Measurements from ENCODE around the gene MYO1B. TPM values are rescaled to one million over a fixed set of nuclear protein-coding genes. Genes with fewer than 3 reads are reported as not detected.

The MYO1B gene
- total and polyA plus RNA-seq, 2 of the 8 experiments (the other 6 are each of a cell fraction or from before 2014, with no cell fraction given): 15.5 to 61.2 TPM

- TF ChIP-seq POLR2A (IDR thresholded peaks at IDR 0.05; ENCODE audit: control extremely low read depth in 1 of 2, low read depth in 2 of 2, low read length in 2 of 2) (no peak), CREB1 (IDR thresholded peaks at IDR 0.05) (no peak), ATF2 (IDR thresholded peaks at IDR 0.05; ENCODE audit: low read length) (no peak), SIRT6 (IDR thresholded peaks at IDR 0.05; ENCODE audit: low read length) (no peak), KDM5A (IDR thresholded peaks at IDR 0.05; ENCODE audit: low read length) (no peak), SP2 (IDR thresholded peaks at IDR 0.05; ENCODE audit: low read length) (no peak), PHF8 (conservative IDR thresholded peaks at IDR 0.05; ENCODE audit: low read depth, low read length) (no peak), ATF3 (IDR thresholded peaks at IDR 0.05; ENCODE audit: insufficient read depth, low read depth, low read length) (no peak), YY1 (IDR thresholded peaks at IDR 0.05; ENCODE audit: low read depth, low read length) (no peak), TAF7 (optimal IDR thresholded peaks at IDR 0.05; ENCODE audit: borderline replicate concordance, low read depth, low read length) (no peak)
Observed at GRCh38 chr2:191405546-191405945, 160.3 kb downstream of the MYO1B start (continued).

All from H1 (cell line).